Neural cell (in vitro differentiated cells): ENCODE data around the gene MDGA2. TPM values are rescaled to one million over a fixed set of nuclear protein-coding genes. Genes with fewer than 3 reads are reported as not detected.

Experiments
- H2AFZ ChIP-seq: fragments of 200-600, 300-800 bp; sonication (generic), shearing (Covaris generic); 2 replicates; pipeline ENCODE4 v1.6.0; 2014; ENCODE audit warnings: low read depth, mild to moderate bottlenecking, antibody characterized with exemption, low read length, moderate library complexity
- H3F3A ChIP-seq: fragments of 200-600 bp; shearing (Covaris generic); 2 replicates; pipeline ENCODE4 v1.6.1; 2016; ENCODE audit warnings: mild to moderate bottlenecking, moderate library complexity, mixed read lengths, antibody characterized with exemption, low read length; ENCODE audit not compliant: insufficient read depth, poor library complexity, severe bottlenecking
- H3K27ac ChIP-seq: fragments of 200-600, 300-800 bp; sonication (generic), shearing (Covaris generic); 2 replicates; pipeline ENCODE4 v1.5.1; 2014; ENCODE audit warnings: mild to moderate bottlenecking, low read length, moderate library complexity
- H3K27me3 ChIP-seq: fragments of 300-800, 200-600 bp; sonication (generic), shearing (Covaris generic); 2 replicates; pipeline ENCODE4 v1.6.0; 2014; ENCODE audit warnings: mild to moderate bottlenecking, low read depth, low read length, moderate library complexity; ENCODE audit not compliant: insufficient read depth
- H3K36me3 ChIP-seq: fragments of 300-800, 200-600 bp; sonication (generic), shearing (Covaris generic); 2 replicates; pipeline ENCODE4 v1.5.1; 2014; ENCODE audit warnings: mild to moderate bottlenecking, antibody characterized with exemption, low read length, moderate library complexity; ENCODE audit not compliant: insufficient read depth
- H3K4me2 ChIP-seq: fragments of 300-800, 200-600 bp; sonication (generic), shearing (Covaris generic); 2 replicates; pipeline ENCODE4 v1.6.0; 2014; ENCODE audit warnings: mild to moderate bottlenecking, low read length
- H3K4me3 ChIP-seq: fragments of 300-800, 200-600 bp; sonication (generic), shearing (Covaris generic); 2 replicates; pipeline ENCODE4 v1.5.1; 2014; ENCODE audit warnings: mild to moderate bottlenecking, low read length, moderate library complexity
- H3K79me2 ChIP-seq: fragments of 200-600 bp; shearing (Covaris generic); replicated peaks from 2 replicates; pipeline ENCODE4 v1.6.0; 2014; ENCODE audit warnings: mild to moderate bottlenecking, low read length, moderate library complexity; ENCODE audit not compliant: insufficient read depth
- H3K9ac ChIP-seq: fragments of 300-800, 200-600 bp; sonication (generic), shearing (Covaris generic); 2 replicates; pipeline ENCODE4 v1.6.1; 2016; ENCODE audit warnings: mild to moderate bottlenecking, low read length, mixed read lengths
- H3K9me2 ChIP-seq: fragments of 200-600 bp; shearing (Covaris generic); 2 replicates; pipeline ENCODE4 v1.6.1; 2016; ENCODE audit warnings: mild to moderate bottlenecking, low read length, mixed read lengths; ENCODE audit not compliant: insufficient read depth
- H3K9me3 ChIP-seq: fragments of 200-600, 300-800 bp; sonication (generic), shearing (Covaris generic); 2 replicates; pipeline ENCODE4 v1.6.1; 2016; ENCODE audit warnings: mild to moderate bottlenecking, mixed run types, low read length, moderate library complexity, mixed read lengths
- H4K20me1 ChIP-seq: fragments of 200-600 bp; shearing (Covaris generic); 2 replicates; pipeline ENCODE4 v1.6.1; 2016; ENCODE audit warnings: mild to moderate bottlenecking, mixed run types; ENCODE audit not compliant: insufficient read depth
- CTCF ChIP-seq: fragments of 450-650 bp; IDR thresholded peaks from 2 replicates; pipeline ENCODE4 v1.5.1; 2014; ENCODE audit warnings: antibody characterized with exemption, mild to moderate bottlenecking, moderate library complexity; ENCODE audit not compliant: poor library complexity, severe bottlenecking
- EP300 ChIP-seq: fragments of 450-650 bp; conservative IDR thresholded peaks from 2 replicates; pipeline ENCODE4 v1.6.1; 2014; ENCODE audit warnings: antibody characterized with exemption, mild to moderate bottlenecking, moderate library complexity; ENCODE audit not compliant: poor library complexity, severe bottlenecking
- EZH2 ChIP-seq: fragments of 200-600, 300-800 bp; shearing (Covaris generic), sonication (generic); IDR thresholded peaks from 2 replicates; pipeline ENCODE4 v1.6.1; 2014; ENCODE audit warnings: antibody characterized with exemption, low read length, borderline replicate concordance, mild to moderate bottlenecking; ENCODE audit not compliant: insufficient read depth, poor library complexity, severe bottlenecking
- MXI1 ChIP-seq: fragments of 450-650 bp; conservative IDR thresholded peaks from 2 replicates; pipeline ENCODE4 v1.6.1; 2014; ENCODE audit warnings: antibody characterized with exemption, mild to moderate bottlenecking; ENCODE audit not compliant: poor library complexity, severe bottlenecking
- POLR2AphosphoS5 ChIP-seq: IDR thresholded peaks from 2 replicates; pipeline ENCODE4 v1.6.1; 2012
- RAD21 ChIP-seq: fragments of 450-650 bp; conservative IDR thresholded peaks from 2 replicates; pipeline ENCODE4 v1.6.1; 2014; ENCODE audit warnings: antibody characterized with exemption, mild to moderate bottlenecking, moderate library complexity
- SMC3 ChIP-seq: fragments of 450-650 bp; conservative IDR thresholded peaks from 2 replicates; pipeline ENCODE4 v1.6.1; 2014; ENCODE audit warnings: antibody characterized with exemption, mild to moderate bottlenecking, moderate library complexity; ENCODE audit not compliant: poor library complexity
- TAF1 ChIP-seq: IDR thresholded peaks from 2 replicates; pipeline ENCODE4 v1.6.1; 2012; ENCODE audit warnings: low read depth
- polyA plus RNA-seq: library from polyadenylated mRNA; depleted of rRNA; stranded (reverse); fragments of >200 nt; gene quantifications from 2 replicates; pipeline ENCODE4 v1.2.3, GENCODE V29; 2014
- TF ChIP-seq, protein P1 (sequence below): IDR thresholded peaks from 2 replicates; pipeline ENCODE4 v1.6.1; 2012; ENCODE audit warnings: borderline replicate concordance

The MDGA2 gene
- polyA plus RNA-seq, 1 donor from 2014 or later = 3.8 TPM

GRCh38 chr14:47539031-47539461, 136.4 kb downstream of the MDGA2 start:
- Histone ChIP-seq H3F3A (no peaks in the 10 kb centered on the region), H3K27me3 (no peaks in the 10 kb centered on the region), H4K20me1 (no peaks in the 10 kb centered on the region), H3K27ac (no peak overlapping the region), H3K79me2 (no peaks in the 10 kb centered on the region), H3K4me3 (no peak overlapping the region), H3K9me3 (no peaks in the 10 kb centered on the region), H3K4me2 (no peak overlapping the region), H3K9ac (no peak overlapping the region), H3K9me2 (no peaks in the 10 kb centered on the region), H3K36me3 (no peaks in the 10 kb centered on the region), H2AFZ (no peak overlapping the region)
- peak; percentile 50 for TF ChIP-seq CTCF
- TF ChIP-seq, protein P1, sequence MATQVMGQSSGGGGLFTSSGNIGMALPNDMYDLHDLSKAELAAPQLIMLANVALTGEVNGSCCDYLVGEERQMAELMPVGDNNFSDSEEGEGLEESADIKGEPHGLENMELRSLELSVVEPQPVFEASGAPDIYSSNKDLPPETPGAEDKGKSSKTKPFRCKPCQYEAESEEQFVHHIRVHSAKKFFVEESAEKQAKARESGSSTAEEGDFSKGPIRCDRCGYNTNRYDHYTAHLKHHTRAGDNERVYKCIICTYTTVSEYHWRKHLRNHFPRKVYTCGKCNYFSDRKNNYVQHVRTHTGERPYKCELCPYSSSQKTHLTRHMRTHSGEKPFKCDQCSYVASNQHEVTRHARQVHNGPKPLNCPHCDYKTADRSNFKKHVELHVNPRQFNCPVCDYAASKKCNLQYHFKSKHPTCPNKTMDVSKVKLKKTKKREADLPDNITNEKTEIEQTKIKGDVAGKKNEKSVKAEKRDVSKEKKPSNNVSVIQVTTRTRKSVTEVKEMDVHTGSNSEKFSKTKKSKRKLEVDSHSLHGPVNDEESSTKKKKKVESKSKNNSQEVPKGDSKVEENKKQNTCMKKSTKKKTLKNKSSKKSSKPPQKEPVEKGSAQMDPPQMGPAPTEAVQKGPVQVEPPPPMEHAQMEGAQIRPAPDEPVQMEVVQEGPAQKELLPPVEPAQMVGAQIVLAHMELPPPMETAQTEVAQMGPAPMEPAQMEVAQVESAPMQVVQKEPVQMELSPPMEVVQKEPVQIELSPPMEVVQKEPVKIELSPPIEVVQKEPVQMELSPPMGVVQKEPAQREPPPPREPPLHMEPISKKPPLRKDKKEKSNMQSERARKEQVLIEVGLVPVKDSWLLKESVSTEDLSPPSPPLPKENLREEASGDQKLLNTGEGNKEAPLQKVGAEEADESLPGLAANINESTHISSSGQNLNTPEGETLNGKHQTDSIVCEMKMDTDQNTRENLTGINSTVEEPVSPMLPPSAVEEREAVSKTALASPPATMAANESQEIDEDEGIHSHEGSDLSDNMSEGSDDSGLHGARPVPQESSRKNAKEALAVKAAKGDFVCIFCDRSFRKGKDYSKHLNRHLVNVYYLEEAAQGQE = no peak
- no peak for TF ChIP-seq EP300
- TF ChIP-seq SMC3 = peak; percentile 51
- no peak for TF ChIP-seq POLR2AphosphoS5
- no peak for TF ChIP-seq EZH2
- TF ChIP-seq TAF1 = no peak
- peak; percentile 58 for TF ChIP-seq RAD21
- TF ChIP-seq MXI1 = no peak

DNA sequence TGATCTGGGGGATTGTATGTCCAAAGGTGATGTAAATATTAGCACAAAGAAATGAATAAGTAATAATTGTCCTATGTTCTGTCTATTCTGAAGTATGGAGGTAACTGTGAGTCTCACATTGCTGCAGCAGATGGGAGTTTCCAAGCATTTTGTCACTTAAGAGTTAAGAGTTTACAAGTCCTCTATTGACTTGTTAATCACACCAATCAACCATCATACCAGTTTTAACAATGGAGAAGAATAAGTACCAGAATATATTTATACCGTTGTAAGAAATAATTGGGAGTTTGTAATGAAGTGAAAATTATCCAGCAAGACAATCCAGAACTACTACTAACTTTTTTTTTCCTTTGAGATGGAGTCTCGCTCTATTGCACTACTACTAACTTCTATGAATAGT, 139.1 kb downstream of the MDGA2 start:
- no peaks in the 10 kb centered on the region for H3K27me3 ChIP-seq
- no peak overlapping the region for H3K9ac ChIP-seq
- no peaks in the 10 kb centered on the region for H3K9me2 ChIP-seq
- H4K20me1 ChIP-seq = no peaks in the 10 kb centered on the region
- H3K36me3 ChIP-seq = no peaks in the 10 kb centered on the region
- H3F3A ChIP-seq = no peaks in the 10 kb centered on the region
- no peak overlapping the region for H3K4me2 ChIP-seq
- TF ChIP-seq TAF1 (no peak), EZH2 (no peak)
- no peak overlapping the region for H3K27ac ChIP-seq
- no peak overlapping the region for H2AFZ ChIP-seq
- no peaks in the 10 kb centered on the region for H3K9me3 ChIP-seq
- no peaks in the 10 kb centered on the region for H3K79me2 ChIP-seq
- H3K4me3 ChIP-seq = no peak overlapping the region
